Endothelial cell of umbilical vein (primary cell): ENCODE measurements around the gene EIF1AX. TPM values are rescaled to one million over a fixed set of nuclear protein-coding genes. Genes with fewer than 3 reads are reported as not detected.

Experiments
- BruUV-seq: library from RNA; stranded (reverse); fragments of 400-500 nt; replicated peaks from 2 replicates; lab custom pipeline; 2021; lab: Mats Ljungman, UMichigan
- CTCF ChIA-PET: fragments of 300-600, 350-600 bp; sonication (Branson Sonifier 250); formaldehyde crosslinking; loops from one replicate; lab custom pipeline; 2021; ENCODE audit warnings: antibody characterized with exemption, inconsistent platforms; lab: Charles Lee
- POLR2A ChIA-PET: fragments of 300-600, 350-600 bp; sonication (Branson Sonifier 250); formaldehyde crosslinking; loops from one replicate; lab custom pipeline; 2021; ENCODE audit warnings: antibody characterized with exemption, inconsistent platforms; lab: Charles Lee
- DNase-seq: peaks from one replicate; pipeline ENCODE4 v3.0.0-alpha.2; 2011; ENCODE audit warnings: low read depth, low spot score
- FAIRE-seq: peaks from 2 replicates; lab custom pipeline; 2011; peaks lifted over from hg19 to GRCh38; lab: Jason Lieb, UNC
- H2AFZ ChIP-seq: 2 replicates; pipeline ENCODE4 v1.6.0; 2012; ENCODE audit warnings: low read depth, low read length, control low read depth, inconsistent platforms
- H3K27ac ChIP-seq: 2 replicates; pipeline ENCODE4 v1.5.1; 2011; ENCODE audit warnings: low read depth, mild to moderate bottlenecking, control low read depth, low read length, moderate library complexity; ENCODE audit not compliant: insufficient read depth
- H3K27me3 ChIP-seq, 2 experiments: 2 replicates each; pipeline versions ENCODE4 v1.6.0 to v1.6.1; 2011; ENCODE audit warnings: low read length in 2 of 2, mixed read lengths in 1 of 2; ENCODE audit not compliant: control insufficient read depth in 2 of 2, insufficient read depth in 2 of 2
- H3K36me3 ChIP-seq, 2 experiments: 2 replicates in 1 of 2; 3 replicates in 1 of 2; pipeline ENCODE4 v1.5.1; 2011; ENCODE audit warnings: low read length in 2 of 2, mild to moderate bottlenecking in 1 of 2, moderate library complexity in 1 of 2; ENCODE audit not compliant: control insufficient read depth in 2 of 2, insufficient read depth in 2 of 2; ENCODE audit errors: extremely low read depth in 1 of 2
- H3K4me1 ChIP-seq: 3 replicates; pipeline ENCODE4 v1.5.1; 2011; ENCODE audit warnings: mild to moderate bottlenecking, low read length; ENCODE audit not compliant: control insufficient read depth, insufficient read depth; ENCODE audit errors: extremely low read depth
- H3K4me2 ChIP-seq: 2 replicates; pipeline ENCODE4 v1.6.1; 2011; ENCODE audit warnings: low read length, control low read depth, mixed read lengths; ENCODE audit not compliant: insufficient read depth
- H3K4me3 ChIP-seq, 3 experiments: fragments of 200-600 bp in 1 of 3; sonication (generic), shearing (Covaris generic) in 1 of 3; replicated peaks in 1 of 3; 2 replicates each; pipeline ENCODE4 v1.5.1; 2011 to 2016; ENCODE audit warnings: control low read depth in 3 of 3, low read length in 3 of 3, mild to moderate bottlenecking in 2 of 3, inconsistent platforms in 1 of 3, low read depth in 1 of 3, moderate library complexity in 1 of 3; ENCODE audit not compliant: insufficient read depth in 1 of 3
- H3K79me2 ChIP-seq: 2 replicates; pipeline ENCODE4 v1.6.0; 2012; ENCODE audit warnings: low read length, inconsistent platforms; ENCODE audit not compliant: control insufficient read depth, insufficient read depth
- H3K9ac ChIP-seq: replicated peaks from 2 replicates; pipeline ENCODE3; 2011; ENCODE audit warnings: low read length, control low read depth; ENCODE audit not compliant: insufficient read depth; ENCODE audit errors: extremely low read depth
- H3K9me1 ChIP-seq: replicated peaks from 3 replicates; pipeline ENCODE4 v1.6.0; 2011; ENCODE audit warnings: mild to moderate bottlenecking, low read length; ENCODE audit not compliant: control insufficient read depth, insufficient read depth; ENCODE audit errors: extremely low read depth
- H3K9me3 ChIP-seq: replicated peaks from 2 replicates; pipeline ENCODE4 v1.5.1; 2012; ENCODE audit warnings: low read length, inconsistent platforms; ENCODE audit not compliant: control insufficient read depth, insufficient read depth
- H4K20me1 ChIP-seq: replicated peaks from 2 replicates; pipeline ENCODE3; 2011; ENCODE audit warnings: mild to moderate bottlenecking, low read length; ENCODE audit not compliant: control insufficient read depth, insufficient read depth; ENCODE audit errors: extremely low read depth
- EZH2 ChIP-seq: IDR thresholded peaks from 2 replicates; pipeline ENCODE4 v1.6.1; 2012; ENCODE audit warnings: borderline replicate concordance, low read depth, mild to moderate bottlenecking, moderate library complexity, low read length, inconsistent platforms; ENCODE audit not compliant: severe bottlenecking
- FOS ChIP-seq: IDR thresholded peaks from 2 replicates; pipeline ENCODE4 v1.6.1; 2011; ENCODE audit warnings: mild to moderate bottlenecking, low read length, moderate library complexity, borderline replicate concordance; ENCODE audit not compliant: insufficient read depth
- GATA2 ChIP-seq: IDR thresholded peaks from 2 replicates; pipeline ENCODE4 v1.7.0; 2011; ENCODE audit warnings: low read depth, mild to moderate bottlenecking, moderate library complexity, mixed read lengths, low read length; ENCODE audit not compliant: insufficient read length, insufficient read depth
- JUN ChIP-seq: IDR thresholded peaks from 2 replicates; pipeline ENCODE4 v1.6.1; 2011; ENCODE audit warnings: borderline replicate concordance, low read depth; ENCODE audit not compliant: insufficient read length, insufficient read depth
- MYC ChIP-seq: IDR thresholded peaks from one replicate; pipeline ENCODE4 v1.6.1; 2011; ENCODE audit warnings: mild to moderate bottlenecking, low read depth, low read length
- POLR2A ChIP-seq: IDR thresholded peaks from 2 replicates; pipeline ENCODE4 v1.6.1; 2012; ENCODE audit warnings: low read depth, mild to moderate bottlenecking, control low read depth, low read length
- POLR2AphosphoS5 ChIP-seq: IDR thresholded peaks from 2 replicates; pipeline ENCODE4 v1.6.1; 2012; ENCODE audit warnings: low read depth, mild to moderate bottlenecking, control low read depth, low read length, moderate library complexity; ENCODE audit not compliant: insufficient read depth
- dilution Hi-C: fragments of 300-500 bp; cut with MboI; formaldehyde crosslinking; loops from one replicate; pipeline ENCODE4 v1.15.0; 2019; ENCODE audit warnings: low sequenced_read_pairs; ENCODE audit not compliant: extremely low pct_ligation_motif_present
- intact Hi-C: fragments of 100-400 bp; cut with micrococcal nuclease; formaldehyde crosslinking; loops from one replicate; pipeline ENCODE4 v1.10.0; 2022
- polyA plus RNA-seq, 4 experiments: library from polyadenylated mRNA; depleted of rRNA in 3 of 4; stranded (reverse) in 3 of 4; unstranded in 1 of 4; fragments of >200 nt; gene quantifications; 2 replicates each; pipeline versions ENCODE4 v1.2.1 to v1.2.3, GENCODE V29; 2011 to 2012; ENCODE audit warnings: missing spikeins in 1 of 4
- total RNA-seq: library from RNA; stranded (reverse); gene quantifications from 2 replicates; pipeline ENCODE4 v1.2.3, GENCODE V29; 2021
- TF ChIP-seq, protein P1 (sequence below), 2 donors: IDR thresholded peaks; 1 replicate in 1 of 2; 2 replicates in 1 of 2; pipeline ENCODE4 v1.5.1; 2011; ENCODE audit warnings: low read length in 2 of 2, mild to moderate bottlenecking in 2 of 2, moderate library complexity in 2 of 2, control low read depth in 1 of 2, inconsistent platforms in 1 of 2, low read depth in 1 of 2; ENCODE audit not compliant: insufficient read depth in 1 of 2; ENCODE audit errors: extremely low read depth in 1 of 2
- TF ChIP-seq, protein P2 (sequence below): IDR thresholded peaks from 2 replicates; pipeline ENCODE4 v1.6.1; 2011; ENCODE audit not compliant: insufficient read depth, insufficient read length

EIF1AX gene
- total and polyA plus RNA-seq, 2 donors (not counting 3 experiments of a cell fraction or from before 2014, with no cell fraction given): 12.8 to 89.4 TPM

DNA sequence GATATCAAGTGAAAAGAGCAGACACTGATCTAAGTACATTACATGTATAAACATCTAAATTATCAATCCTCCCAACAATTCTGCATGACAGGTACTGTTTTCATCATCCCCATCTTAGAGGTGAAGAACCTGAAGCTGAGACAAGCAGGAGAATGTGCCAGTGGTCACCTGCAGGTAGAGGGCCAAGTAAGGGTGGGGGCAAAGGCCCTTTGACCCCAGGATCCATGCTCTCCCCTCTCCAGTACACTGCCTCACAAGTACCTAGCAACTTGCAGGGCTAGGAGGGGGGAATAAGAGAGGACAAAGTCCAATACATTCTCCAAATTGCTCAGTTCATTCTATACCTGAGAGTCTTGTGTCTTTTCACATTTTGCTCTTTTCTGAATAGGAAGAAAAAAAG is 16.7 kb downstream of the EIF1AX start:
- no peaks in the 10 kb centered on the region for H3K9me1 ChIP-seq
- no peaks in the 10 kb centered on the region for H3K4me1 ChIP-seq
- intact Hi-C loops (no loop called here), dilution Hi-C loops (no loop called here)
- H3K4me2 ChIP-seq: no peak overlapping the region
- H3K9ac ChIP-seq: no peak overlapping the region
- CTCF ChIA-PET: no interaction called here
- TF ChIP-seq FOS (no peak), POLR2AphosphoS5 (no peak), GATA2 (no peak), MYC (no peak), JUN (no peak), POLR2A (no peak), EZH2 (no peak)
- TF ChIP-seq, protein P1, sequence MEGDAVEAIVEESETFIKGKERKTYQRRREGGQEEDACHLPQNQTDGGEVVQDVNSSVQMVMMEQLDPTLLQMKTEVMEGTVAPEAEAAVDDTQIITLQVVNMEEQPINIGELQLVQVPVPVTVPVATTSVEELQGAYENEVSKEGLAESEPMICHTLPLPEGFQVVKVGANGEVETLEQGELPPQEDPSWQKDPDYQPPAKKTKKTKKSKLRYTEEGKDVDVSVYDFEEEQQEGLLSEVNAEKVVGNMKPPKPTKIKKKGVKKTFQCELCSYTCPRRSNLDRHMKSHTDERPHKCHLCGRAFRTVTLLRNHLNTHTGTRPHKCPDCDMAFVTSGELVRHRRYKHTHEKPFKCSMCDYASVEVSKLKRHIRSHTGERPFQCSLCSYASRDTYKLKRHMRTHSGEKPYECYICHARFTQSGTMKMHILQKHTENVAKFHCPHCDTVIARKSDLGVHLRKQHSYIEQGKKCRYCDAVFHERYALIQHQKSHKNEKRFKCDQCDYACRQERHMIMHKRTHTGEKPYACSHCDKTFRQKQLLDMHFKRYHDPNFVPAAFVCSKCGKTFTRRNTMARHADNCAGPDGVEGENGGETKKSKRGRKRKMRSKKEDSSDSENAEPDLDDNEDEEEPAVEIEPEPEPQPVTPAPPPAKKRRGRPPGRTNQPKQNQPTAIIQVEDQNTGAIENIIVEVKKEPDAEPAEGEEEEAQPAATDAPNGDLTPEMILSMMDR (IDR thresholded peaks at IDR 0.05; ENCODE audit: extremely low read depth in 1 of 2, insufficient read depth in 1 of 2, low read depth in 1 of 2, low read length in 2 of 2): no peak
- TF ChIP-seq, protein P2, sequence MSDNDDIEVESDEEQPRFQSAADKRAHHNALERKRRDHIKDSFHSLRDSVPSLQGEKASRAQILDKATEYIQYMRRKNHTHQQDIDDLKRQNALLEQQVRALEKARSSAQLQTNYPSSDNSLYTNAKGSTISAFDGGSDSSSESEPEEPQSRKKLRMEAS: no peak
- H3K27me3 ChIP-seq: no peaks in the 10 kb centered on the region
- DNase-seq: no peak
- no peaks in the 10 kb centered on the region for H3K79me2 ChIP-seq
- H3K36me3 ChIP-seq: no peaks in the 10 kb centered on the region
- H2AFZ ChIP-seq: no peak overlapping the region
- H4K20me1 ChIP-seq: no peaks in the 10 kb centered on the region
- H3K9me3 ChIP-seq: no peaks in the 10 kb centered on the region
- POLR2A ChIA-PET: no interaction called here
- no TSS peak for BruUV-seq
- H3K4me3 ChIP-seq: no peak overlapping the region
- FAIRE-seq: no peak
- no peak overlapping the region for H3K27ac ChIP-seq
